HG03025 (cell line): Measurements from ENCODE around the gene TMEM143.
"Not testable (repeated sequence)": the region's sequence is repeated elsewhere in the genome, so short reads cannot be mapped to it uniquely, and the experiment has no call there.

Source experiments
- ATAC-seq: cut with Tn5 transposase; IDR thresholded peaks from one replicate; pipeline ENCODE4 v1.9.1; 2021; ENCODE audit warnings: mild to moderate bottlenecking, moderate library complexity; ENCODE audit not compliant: unreplicated experiment, low FRiP score

The TMEM143 gene

DNA sequence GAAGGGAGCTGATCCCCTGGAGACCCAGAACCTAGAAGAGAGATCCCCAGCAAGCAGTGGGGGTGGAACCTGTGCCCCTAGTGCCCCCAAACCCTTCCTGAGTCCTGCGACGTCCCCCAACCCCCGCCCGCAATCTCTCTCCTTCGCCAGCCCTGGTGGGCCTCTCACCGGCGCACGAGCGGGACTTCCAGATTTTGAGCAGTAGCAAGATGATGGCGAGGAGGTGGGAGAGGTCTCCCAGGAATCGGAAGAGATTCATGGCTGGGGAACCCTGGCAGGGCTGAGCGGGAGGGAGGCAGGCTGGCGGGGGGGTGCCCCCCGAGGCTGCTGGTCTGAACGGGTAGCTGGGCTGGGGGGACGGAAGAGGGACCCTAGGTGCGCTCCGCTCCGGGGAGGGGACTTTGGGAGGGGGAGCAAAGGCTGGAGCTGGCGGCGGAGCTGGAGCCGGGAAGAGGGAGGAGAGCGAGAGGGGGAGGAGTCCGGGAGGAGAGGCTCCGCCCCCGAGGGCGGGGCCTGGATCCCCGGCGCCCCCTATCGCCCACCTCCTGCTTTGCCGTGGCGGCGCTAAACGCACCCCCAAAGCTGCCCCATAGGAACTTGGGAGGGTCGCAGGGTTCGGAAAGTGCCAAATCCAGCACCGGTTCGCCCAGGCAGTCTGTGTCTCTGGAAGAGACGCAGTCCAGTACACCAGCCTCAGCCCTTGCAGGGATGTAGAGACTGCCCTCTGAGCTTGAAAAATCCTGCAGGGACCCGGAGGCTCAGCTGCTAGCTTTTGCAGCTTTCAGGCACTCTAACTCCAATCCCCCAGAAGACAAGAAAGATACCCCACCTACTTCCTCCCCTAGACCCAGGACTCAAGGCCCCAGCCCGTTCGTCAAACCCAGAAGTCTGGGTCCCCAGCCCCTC lies 27.6 kb upstream of the TMEM143 start, which contains the start of gene KDELR1:
KDELR1 (minus strand) TSS at position 452 of the 906 bp plus-strand sequence; CDS start at position 259, 193 bp downstream.
- no peak for ATAC-seq

DNA sequence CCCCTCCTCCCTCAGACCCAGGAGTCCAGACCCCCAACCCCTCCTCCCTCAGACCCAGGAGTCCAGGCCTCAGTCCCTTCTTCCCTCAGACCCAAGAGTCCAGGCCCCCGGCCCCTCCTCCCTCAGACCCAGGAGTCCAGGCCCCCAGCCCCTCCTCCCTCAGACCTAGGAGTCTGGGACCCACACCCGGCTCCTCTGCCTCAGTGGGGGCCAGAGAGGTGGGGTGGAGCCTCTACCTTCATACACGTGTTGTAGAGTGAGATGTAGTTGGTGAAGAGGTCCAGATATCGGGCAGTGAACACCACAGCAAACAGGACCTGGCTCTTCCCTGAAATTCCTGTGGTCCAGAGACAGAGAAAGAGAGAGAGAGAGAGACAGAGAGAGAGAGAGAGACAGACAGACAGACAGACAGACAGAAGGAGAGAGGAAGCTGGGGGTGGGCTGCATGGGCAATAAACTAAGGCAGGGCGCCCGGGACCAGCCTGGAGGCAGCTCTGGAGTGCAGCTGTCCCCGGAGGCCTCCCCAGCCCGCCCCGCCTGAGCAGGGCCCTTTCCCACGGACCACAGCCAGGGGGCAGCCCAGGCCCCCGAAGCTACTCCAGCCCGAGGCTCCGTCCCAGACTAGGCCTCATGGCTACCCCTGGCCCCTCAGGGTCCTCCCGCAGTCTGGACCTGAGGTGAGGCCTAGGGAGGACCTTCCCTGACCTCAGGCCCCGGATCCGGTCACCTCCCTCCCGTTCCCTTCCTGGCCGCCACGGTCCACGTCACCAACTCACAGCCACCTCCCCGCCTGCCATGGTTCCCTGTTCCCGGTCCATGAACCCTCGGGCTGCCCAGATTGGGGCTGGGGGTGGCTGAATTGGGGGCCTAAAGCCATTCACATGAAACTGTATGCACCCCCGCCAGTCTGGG lies 26.7 kb upstream of the TMEM143 start:
- ATAC-seq, result no peak

DNA sequence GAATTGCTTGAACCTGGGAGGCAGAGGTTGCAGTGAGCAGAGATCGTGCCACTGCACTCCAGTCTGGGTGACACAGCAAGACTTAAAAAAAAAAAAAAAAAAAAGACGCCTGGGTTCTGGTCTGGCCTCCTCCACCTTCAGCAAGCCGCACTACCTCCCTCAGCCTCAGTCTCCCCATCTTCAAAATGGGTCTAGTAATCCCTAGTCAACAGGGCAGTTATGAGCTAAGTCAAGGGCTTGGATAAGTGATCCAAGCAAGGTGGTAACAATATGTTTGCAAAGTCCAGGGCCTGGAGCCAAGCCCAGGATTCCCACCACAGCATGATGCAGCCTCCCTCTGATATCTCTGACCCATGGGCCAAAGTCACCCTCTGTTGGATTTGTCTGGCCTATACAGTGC lies 23.2 kb upstream of the TMEM143 start:
- no peak for ATAC-seq

DNA sequence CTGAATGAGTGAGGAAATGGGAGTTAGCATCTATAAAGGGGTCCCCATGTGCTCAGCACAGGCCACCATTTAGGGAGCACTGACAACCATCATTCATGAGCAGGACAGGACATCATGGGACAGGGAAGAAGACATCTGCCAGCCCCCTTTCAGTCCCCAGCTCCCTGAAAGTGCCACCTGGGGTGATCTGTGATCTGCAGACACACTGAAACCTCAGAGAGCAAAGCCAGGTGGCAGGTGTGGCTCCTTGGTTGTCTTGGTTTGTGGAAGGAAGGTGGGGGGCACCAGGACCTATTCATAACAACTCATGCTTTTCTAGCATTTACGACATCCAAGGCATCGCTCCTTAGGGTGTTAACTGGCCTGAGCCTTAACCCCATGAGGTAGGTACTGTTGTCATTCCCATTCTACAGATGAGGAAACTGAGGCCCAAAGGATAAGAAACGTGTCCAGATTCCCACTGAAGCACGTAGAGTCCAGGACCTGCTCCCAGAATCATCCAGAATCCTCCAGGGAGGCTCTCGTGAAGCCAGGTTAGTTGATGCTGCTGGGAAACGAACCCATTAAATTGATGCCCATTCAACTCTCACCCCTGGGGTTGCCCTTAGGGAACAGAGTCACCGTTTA lies 21.8 kb upstream of the TMEM143 start:
- ATAC-seq, result no peak

DNA sequence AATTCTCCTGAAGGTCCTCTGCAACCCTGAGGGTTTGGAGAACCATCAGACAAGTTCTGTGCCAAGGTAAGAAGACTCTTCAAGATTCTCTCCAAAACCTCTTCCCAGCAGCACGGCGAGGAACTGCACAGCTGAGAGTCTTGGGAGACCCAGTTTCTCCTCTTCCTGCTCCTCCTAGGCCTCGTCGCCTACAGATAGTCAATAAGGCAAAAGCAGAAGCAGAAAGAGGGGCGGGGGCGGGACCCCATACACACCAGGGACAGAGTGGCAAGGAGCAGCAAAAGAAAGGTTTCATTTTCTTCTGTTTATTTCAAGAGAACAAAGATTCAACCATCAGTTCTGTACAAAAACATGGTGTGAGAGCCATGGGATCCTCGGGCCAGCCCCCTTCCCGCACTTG lies 18.5 kb upstream of the TMEM143 start:
- no peak for ATAC-seq

DNA sequence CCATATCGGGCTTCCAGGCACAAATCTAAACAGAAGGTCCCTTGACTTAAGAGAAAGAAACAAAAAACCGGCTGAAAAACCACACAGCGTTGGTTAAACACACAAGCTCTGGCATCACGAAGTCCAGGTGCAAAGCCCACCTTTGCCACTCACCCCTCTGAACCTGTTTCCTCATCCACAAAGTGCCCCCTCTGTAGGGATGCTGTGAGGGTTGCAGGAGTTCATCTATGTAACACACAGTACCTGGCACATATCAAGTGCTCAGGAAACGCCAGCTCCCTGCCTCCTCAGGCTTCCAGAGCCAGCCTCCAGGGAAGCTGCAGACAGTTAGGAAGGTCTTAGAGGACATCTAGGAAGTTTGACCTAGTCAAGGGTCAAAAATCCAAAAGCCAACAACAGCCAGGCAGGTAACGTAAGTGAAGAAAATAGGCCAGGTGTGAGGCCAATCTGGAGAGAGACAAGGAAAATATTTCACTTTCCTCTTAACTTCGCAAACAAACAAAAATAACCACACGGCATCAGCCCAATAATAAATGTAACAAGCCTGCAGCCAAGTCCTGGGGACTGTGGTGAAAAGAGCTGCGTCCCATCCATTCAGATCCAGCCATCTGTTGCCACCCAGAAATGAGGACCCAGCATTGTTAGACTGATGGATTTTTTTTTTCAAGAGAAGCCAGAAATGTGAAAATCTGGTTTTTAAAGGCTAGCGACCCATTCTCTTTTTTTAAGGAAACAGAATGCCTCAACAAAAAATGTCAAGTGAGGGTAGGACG lies 17.6 kb upstream of the TMEM143 start:
- ATAC-seq, result no peak

DNA sequence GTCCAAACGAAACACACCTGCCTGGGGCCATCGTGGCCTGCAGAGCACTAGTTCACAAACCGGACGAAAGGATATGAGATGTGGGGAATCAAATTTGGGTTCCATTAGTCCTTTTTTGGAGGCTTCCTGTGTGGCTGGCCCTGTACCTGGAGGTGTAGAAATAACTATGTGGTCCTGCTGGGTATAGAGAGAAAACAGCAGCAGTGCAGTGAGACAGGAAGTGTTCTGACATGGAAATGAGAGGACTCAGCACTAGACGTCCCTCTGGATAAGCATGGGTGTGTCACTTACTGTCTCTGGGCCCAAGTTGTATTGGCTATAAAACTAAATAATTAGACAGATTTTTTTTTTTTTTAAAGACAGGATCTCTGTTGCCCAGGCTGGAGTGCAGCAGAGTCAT lies 15.3 kb upstream of the TMEM143 start:
- no peak for ATAC-seq

DNA sequence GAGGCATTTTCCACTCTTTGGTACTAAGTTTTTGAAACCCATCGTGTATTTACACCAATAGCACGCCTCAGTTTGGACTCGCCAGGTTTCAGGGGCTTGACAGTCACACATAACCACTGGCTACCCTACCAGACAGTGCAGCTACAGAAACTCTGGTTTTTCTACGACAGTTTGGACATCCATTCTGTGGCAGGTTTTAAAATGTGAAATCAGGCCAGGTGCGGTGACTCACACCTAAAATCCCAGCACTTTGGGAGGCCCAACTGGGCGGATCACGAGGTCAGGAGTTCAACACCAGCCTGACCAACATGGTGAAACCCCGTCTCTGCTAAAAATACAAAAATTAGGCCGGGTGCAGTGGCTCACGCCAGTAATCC lies 14.4 kb upstream of the TMEM143 start:
- no peak for ATAC-seq

DNA sequence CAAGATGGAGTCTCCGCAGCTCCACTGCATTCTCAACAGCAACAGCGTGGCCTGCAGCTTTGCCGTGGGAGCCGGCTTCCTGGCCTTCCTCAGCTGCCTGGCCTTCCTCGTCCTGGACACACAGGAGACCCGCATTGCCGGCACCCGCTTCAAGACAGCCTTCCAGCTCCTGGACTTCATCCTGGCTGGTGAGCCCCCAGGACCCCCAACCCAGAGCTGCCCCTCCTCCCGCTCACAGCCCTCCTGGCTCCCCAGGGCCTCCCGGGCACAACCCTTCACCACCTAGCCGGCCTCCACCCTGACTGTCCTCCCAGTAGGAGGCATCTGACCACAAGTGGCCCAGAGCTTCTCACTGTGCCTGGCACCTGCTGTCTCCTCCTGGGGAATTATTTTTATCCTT lies 9.8 kb upstream of the TMEM143 start:
- ATAC-seq, result no peak

DNA sequence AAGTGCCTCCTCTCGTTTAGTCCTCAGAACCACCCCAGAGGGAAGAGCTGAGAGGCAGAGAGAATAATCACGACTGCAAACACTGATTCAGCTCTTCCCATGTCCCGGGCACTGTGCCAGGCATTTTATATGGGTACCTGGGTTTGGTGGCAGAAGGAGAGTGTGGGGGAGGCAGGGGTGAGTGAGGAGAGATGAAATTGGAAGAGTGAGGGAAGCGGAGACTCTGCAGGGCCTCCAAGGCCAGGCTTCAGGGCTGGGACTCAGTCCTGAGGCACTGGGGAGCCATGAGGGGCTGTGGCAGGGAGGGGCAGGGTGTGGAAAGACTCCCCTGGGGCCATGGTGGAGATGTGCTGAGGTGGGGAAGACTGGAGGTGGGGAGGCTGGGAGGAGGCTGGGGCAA lies 9.2 kb upstream of the TMEM143 start:
- no peak for ATAC-seq

DNA sequence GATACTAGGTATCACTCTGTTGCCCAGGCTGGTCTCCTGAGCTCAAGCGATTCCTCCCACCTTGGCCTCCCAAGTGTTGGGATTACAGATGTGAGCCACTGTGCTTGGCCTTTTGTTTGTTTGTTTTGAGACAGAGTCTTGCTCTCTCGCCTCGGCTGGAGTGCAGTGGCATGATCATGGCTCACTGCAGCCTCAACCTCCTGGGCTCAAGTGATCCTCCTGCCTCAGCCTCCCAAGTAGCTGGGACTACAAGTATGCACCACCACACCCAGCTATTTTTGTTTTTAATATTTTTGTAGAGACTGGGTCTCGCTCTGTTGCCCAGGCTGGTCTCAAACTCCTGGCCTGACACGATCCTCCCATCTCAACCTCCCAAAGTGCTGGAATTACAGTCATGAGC lies 8.0 kb upstream of the TMEM143 start:
- ATAC-seq, result not testable (repeated sequence)

DNA sequence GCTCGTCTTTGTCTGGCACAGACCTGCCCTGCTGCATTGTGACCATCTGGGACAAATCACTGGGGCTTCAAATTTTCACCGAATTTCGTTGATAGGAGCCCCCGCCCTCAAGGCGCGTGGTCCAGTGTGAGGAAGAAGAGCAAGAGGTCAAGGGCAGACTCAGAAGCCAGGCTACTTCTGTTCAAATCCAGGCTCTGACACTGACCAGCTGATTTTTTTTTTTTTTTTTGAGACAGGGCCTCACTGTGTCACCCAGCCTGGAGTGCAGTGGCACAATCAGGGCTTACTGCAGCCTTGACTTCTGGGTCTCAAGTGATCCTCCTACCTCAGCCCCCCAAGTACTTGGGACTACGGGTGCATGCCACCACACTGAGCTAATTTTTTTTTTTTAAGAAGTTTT lies 7.6 kb upstream of the TMEM143 start:
- no peak for ATAC-seq

DNA sequence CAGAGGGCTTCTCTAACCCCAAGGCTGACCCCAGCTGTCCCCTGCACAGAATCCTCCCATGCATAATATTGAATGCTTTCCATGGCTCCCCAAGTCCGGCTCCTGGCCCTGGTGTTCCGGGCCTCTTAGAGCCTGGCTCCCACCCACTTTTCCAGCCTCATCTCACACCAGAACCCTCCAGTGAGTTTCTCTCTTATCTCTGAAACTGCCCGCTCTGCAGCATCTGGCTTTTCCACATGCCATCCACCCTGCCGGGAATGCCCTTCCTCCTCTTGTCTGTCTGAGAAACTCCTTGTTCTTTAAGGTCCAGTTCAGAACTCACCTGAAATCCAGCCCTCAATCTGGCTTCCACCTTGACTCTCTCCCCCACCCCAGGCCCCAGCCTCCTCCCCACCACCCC lies 7.2 kb upstream of the TMEM143 start:
- ATAC-seq, result no peak

DNA sequence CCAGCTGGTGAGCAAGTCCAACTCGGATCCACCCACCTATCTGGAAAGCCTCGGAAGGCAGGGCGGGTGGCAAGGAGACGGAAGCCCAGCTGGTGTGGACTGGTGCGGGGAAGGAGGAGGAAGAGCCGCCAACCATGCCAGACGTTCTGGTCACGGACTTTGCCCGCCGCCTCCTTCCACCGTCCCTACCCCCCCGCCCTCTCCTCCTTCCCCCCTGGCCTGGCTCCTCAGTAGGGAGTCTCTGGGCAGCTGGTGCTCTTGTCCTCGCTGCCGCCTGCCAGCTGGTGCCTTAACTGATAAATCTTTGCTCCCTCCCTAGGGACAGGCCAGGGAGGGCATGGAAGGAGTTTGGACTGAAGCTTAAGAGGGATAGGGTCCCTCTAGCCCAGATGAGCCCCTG lies 5.2 kb upstream of the TMEM143 start:
- no peak for ATAC-seq

DNA sequence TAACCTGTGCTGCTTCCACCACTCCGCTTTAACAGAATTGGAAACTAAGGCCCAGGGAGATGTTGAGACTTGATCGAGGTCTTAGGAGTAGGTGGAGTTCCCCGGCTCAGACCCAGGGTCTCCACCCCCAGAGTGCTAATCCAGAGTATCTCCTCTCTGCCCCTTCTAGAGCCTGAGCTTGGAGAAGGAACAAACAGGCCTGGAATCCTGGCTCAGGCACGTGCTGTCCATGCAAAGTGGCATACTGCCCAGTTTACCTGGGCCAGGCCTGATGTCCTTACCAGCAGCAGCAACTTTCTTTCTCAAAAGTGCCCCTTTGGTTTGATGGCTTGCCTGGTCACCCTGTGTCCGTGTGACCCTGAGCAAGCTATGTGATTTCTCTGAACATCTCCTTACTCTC lies 4.1 kb upstream of the TMEM143 start:
- no peak for ATAC-seq

DNA sequence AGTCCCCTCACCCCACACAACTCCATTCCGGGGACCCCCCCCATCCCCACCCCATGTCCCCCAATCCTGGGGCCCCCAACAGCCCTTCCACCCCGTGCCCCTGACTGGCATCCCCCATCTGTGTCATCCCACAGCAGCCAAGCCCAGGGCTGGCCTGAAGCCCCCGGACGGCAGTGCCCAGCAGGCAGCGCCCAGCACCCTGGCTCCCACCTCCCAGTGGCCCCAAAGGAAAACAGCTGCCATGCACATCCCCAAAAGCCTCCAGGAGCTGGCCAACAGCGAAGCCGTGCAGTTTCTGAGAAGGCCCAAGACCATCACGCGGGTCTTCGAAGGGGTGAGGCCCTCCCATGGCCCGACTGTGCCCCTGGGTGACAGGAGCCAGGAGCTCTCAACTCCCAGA lies 1.9 kb upstream of the TMEM143 start:
- no peak for ATAC-seq

DNA sequence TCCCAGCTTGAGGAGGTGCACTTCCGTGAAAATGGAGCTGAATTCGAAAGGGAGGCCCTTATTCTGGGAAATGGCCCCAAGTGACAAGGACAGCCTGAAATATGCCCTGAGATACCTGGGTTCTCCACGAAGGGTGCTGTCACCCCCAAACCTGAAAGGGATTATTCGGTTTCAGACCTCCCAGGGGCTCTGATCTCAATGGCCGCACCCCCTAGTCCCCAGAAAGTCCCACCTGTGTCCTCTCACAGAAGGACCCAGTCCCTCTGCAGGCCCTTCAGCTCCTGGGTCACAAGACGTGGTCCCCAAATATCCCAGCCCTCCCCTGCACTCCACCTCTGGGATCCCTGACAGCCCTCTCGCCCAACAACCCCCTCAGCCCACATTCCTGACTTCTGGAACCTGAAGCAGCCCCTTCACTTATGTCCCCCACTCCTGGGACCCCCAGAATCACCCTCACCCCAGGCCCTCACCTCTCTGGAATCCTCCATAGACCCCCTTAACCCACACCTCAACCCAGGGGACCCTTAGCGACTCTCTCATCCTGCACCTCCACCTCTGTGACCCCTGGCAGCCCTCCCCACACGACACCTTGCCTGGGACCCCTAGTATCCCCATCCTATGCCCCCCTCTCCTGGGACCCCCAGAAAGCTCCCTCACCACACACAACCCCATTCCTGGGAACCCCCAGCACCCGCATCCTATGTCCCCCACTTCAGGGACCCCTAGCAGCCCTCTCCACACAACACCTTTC lies 1.0 kb upstream of the TMEM143 start:
- no peak for ATAC-seq

DNA sequence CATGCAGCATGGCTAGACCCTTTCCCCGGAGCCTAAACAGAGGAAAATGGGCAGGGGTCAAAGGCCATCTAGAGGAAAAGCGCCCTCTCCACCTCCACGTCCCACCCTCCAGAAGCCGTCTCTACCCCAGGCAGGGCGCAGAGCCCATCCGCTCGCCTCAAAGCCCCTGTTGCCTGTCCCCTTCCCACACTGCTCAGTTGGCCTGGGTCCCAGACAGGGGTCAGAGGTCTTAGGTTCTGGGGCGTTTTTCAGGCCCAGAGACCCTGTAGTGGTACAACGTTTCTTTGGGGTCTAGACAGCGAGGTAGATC lies 285 bp downstream of the TMEM143 start:
- ATAC-seq, result peak; percentile 19

DNA sequence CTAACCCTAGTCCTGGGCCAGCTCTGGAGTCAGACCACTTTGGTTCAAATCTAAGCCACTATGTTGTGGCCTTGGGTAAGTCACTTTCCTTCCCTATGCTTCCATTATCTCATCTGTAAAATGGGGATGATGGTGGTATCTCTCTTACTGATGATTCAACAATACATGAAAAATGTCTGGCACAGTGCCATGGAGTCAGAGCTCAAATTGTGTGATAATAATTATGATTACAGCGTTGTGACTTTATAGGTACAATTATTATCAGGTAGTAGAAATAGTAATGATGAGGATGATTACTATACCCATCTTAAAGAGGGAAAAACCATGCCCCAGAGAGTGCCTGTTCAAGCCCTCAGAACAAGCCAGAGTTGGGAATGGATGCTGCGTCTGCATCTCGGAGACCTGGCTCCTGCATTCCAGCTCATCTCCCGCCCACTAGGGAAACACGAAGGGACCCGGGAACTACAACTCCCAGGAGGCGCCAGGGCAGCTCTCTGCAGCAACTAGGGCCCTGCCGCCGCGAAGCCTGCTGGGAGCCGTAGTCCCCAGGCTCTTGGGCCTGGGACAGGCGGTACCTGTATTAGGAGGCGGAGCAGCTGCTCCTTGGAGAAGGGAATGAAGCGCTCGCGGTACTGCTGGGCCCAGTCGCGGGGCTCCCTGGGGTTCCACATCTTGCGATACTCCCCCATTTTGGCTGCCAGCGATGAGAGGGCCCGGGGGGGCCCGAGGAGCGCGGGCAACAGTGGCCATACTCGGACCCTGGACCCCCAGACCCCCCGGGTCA lies 832 bp downstream of the TMEM143 start:
- ATAC-seq, result peak; percentile 41
